Activated gamma-delta T cell (primary cell): ENCODE results near the gene UGT1A4.

Source experiments
- DNase-seq: peaks from one replicate; lab custom pipeline; 2025; lab: John Stamatoyannopoulos, UW

Gene UGT1A4

GRCh38 chr2:233791151-233791882 is 72.8 kb downstream of the UGT1A4 start:
- no peak for DNase-seq

DNA sequence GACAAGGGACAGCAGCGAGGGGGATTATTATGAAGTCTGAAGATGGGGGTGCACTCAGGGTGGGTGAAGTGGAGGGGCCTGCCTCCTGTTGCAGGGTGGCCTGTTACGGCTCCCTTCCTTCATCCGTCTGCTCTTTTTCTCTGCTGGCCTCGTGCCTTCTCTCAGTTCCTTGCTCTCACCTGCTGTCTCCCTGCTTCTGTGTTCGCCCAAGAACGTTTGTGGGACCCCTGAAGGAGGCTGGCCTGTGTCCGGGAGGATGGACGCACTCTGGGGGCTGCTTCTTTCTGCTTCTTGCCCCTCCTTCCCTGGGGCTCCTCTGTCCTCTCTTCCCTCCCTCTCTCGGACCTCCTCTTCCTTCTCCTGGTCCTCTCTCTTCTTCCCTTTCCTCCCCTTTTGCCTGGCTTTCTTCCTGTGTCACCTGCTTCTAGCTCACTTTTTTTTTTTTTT is 73.4 kb downstream of the UGT1A4 start:
- no peak for DNase-seq

DNA sequence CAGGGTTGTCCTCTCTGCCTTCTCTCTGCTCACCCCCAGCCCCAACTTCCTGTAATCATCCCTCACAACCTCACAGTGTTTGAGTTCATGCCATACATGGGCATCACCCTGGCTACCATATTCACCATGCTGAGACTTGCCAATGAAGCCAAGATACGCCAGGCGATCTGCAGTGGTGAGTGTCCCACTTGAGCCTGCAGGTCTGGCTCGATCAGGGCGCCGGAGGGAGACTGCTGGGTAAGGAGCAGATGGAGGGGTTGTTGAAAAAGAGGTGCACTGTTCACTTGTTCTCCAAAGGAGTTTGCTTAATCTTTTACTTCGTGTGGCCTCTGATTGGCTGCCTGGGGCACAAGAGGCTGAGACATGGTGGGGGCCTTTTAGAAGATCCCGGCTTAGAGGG is 74.2 kb downstream of the UGT1A4 start:
- no peak for DNase-seq

GRCh38 chr2:233793465-233794127 is 75.1 kb downstream of the UGT1A4 start:
- DNase-seq: no peak

DNA sequence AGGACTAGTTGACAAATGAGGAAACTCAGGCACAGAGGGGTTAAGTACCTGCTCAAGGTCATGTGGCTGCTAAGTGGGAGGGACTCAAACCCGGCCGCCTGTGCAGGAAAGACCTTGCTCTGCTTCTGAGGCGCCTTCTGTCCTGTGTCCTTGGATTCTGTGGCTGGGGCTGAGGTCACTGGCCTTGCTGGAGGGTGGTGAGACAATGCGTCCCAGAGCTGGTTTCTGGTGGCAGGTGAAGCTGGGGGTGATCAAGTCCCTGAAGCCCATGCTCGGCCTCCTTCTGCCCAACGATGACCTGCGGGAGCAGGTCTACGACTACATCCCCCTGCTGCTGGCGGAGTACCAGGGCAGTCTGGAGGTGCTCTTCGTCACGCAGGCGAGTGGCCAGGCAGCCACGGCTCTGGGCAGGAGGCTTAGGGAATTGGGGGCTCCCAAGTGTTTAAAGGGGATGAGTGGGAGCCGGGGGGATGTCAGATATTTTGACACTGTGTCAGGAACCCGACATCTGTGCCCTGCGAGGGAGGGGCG is 75.7 kb downstream of the UGT1A4 start:
- no peak for DNase-seq

DNA sequence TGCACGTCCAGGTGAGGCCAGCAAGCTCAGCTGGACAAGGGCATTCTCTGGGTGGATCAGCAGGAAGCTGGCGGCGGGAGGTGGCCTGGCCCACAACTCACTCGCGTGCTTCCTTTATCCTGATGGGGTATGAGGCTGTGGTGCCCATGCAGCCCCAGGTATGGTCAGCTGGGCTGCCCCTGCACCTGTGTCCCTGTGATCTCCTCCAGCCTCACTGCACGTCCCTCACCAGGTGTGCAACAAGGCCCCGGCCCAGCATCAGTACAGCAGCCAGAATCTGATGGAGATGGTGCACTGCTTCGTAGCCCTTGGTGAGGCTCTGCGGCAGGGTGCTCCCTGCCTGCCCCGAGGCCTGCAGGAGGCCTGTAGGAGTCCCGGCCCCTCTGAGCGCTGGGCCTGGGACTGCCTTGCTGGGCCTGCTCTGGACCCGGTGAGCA is 77.2 kb downstream of the UGT1A4 start:
- no peak for DNase-seq

DNA sequence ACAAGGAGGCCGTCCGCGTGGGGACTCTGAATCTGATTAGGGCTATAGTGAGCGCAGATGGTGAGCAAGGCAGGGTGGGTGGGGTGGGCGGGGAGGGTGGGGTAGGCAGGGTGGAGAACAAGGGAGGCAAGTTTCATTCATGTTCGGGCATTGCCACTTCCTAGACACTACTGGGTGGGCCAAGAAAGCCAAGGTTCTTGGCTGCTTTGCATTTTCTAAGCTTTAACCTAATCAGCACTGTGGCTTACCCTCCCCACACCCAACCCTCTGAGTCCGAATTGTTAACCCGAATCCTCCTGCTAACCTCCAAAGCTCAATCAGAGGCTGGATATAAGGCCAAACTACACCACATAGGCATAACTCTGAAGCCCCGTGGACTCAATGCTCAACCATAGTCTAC is 77.7 kb downstream of the UGT1A4 start:
- DNase-seq: no peak

- DNase-seq: no peak
Observed at GRCh38 chr2:233798335-233799086, 80.0 kb downstream of the UGT1A4 start.

- no peak for DNase-seq
Observed at GRCh38 chr2:233799087-233799665, 80.6 kb downstream of the UGT1A4 start.

DNA sequence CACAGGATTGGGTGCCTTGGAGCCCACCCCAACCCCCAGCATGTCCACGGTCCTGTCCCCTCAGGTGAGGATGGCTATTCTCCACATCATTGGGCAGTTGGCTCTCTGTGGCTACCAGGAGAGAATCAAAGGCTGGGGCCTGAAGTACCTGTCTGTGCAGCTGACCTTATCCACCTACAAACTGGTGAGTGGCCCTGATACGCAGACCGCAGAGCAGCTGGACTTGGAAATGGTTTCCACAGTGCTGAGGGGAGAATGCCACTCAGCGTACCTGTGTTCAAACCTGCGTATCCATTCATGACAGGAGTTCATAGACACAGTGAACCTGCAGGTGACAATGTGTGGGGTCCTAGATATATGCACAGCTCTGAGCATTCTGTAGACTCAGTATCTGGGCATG is 81.2 kb downstream of the UGT1A4 start:
- DNase-seq: no peak

GRCh38 chr2:233800208-233800607 is 81.7 kb downstream of the UGT1A4 start:
- DNase-seq: no peak

GRCh38 chr2:233801357-233802131 is 83.0 kb downstream of the UGT1A4 start:
- no peak for DNase-seq

GRCh38 chr2:233802132-233802815 is 83.7 kb downstream of the UGT1A4 start:
- no peak for DNase-seq

DNA sequence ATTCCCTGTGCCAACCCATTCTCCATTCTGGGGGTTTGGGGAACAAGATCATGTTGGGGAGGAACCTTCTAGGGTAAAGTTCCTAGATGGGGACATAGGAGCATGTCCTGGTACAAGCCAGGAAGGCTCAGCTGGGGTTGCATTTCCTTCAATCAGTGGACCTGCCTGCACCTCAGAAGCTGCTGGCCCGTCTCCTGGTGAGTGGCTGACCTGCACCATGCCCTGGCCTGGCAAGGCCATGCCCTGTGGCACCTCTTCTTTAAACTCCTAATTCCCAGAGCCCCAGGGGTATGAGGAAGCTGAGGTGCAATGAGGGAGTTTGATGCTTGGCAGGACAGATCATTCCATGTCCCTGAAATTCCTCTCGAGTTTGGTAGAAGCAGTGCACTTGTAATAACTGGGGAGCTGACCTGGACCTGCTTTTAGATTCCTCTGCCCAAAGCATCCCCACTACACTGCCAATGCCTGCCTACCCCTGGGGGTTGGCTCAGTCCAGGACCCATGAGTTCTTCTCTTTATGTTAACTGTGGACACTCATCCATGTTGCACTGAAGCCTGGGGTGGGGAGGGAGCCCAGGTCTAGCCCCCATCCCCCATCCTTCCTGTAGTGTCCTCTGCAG is 84.9 kb downstream of the UGT1A4 start:
- DNase-seq: no peak

DNA sequence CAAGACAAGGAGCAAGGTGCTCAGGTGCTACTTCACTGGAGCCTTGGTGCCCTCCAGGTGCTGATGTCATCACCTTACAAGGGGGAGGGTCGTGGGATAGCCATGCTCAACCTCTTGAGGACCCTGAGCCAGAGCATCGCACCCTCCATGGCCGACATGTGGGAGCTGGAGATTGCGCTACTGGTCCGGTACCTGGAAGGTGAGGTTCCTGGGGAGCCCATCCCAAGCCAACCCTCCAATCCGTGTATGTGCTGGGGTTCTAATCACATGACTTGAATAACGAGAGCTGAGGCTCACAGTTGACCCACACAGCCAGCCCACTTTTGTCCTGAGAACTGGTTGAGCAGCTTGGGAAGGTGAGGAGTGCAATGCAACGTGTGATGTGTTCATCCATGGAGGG is 85.5 kb downstream of the UGT1A4 start:
- no peak for DNase-seq

GRCh38 chr2:233807215-233807865 is 88.8 kb downstream of the UGT1A4 start:
- DNase-seq: no peak

- no peak for DNase-seq
Observed at GRCh38 chr2:233807966-233808935, 89.7 kb downstream of the UGT1A4 start.

DNA sequence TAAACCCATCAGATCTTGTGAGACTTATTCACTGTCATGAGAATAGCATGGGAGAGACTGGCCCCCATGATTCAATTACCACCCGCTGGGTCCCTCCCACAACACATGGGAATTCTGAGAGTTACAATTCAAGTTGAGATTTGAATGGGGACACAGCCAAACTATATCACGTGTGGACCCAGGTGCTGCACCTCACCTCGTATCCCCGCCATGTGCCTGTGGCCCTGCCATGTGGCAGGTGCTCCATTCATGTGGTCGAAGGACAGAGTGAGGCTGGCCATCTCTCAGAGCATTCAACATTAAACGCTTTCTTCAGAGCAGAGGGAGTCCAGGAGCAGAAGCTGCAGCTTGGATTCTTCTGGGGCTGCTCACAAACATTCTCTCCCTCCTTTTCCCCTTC is 91.8 kb downstream of the UGT1A4 start:
- DNase-seq: no peak

GRCh38 chr2:233811087-233811486 is 92.6 kb downstream of the UGT1A4 start:
- DNase-seq: no peak
